Esophagus muscularis mucosa (tissue), 4 donors: ENCODE results near the gene KANK2.

Experiments used
- CTCF ChIP-seq, 3 experiments: fragments of 200-600 bp in 2 of 3; fragments of 450-650 bp in 1 of 3; sonication (generic) in 2 of 3; IDR thresholded peaks; one replicate each; pipeline ENCODE4 v1.5.1; 2017 to 2019; ENCODE audit warnings: antibody characterized with exemption in 3 of 3, mild to moderate bottlenecking in 2 of 3, moderate library complexity in 1 of 3
- EP300 ChIP-seq: sonication (generic); formaldehyde crosslinking; IDR thresholded peaks from one replicate; pipeline ENCODE4 v1.6.1; 2017; ENCODE audit warnings: antibody characterized with exemption
- POLR2A ChIP-seq: fragments of 450-650 bp; IDR thresholded peaks from one replicate; pipeline ENCODE4 v1.6.1; 2017; ENCODE audit warnings: antibody characterized with exemption, moderate library complexity, mild to moderate bottlenecking, low read depth
- POLR2AphosphoS5 ChIP-seq, 2 donors: sonication (generic); formaldehyde crosslinking; IDR thresholded peaks; one replicate each; pipeline ENCODE4 v1.6.1; 2017; ENCODE audit warnings: antibody characterized with exemption in 2 of 2

- TF ChIP-seq POLR2A (no peak), CTCF (IDR thresholded peaks at IDR 0.05) (no peak), POLR2AphosphoS5 (IDR thresholded peaks at IDR 0.05) (no peak), EP300 (no peak)
Measured at GRCh38 chr19:11145536-11145924, 51.8 kb downstream of the KANK2 start.
